OCI-LY1 (cell line): ENCODE results near the gene MRPL50.

Source experiments
- H2AFZ ChIP-seq: fragments of 200-600 bp; sonication (generic), shearing (Covaris generic); 2 replicates; pipeline ENCODE4 v1.6.0; 2014; ENCODE audit warnings: antibody characterized with exemption, mild to moderate bottlenecking, low read length
- H3F3A ChIP-seq: fragments of 200-600 bp; sonication (generic), shearing (Covaris generic); 2 replicates; pipeline ENCODE4 v1.6.0; 2014; ENCODE audit warnings: mild to moderate bottlenecking, antibody characterized with exemption, low read length, moderate library complexity; ENCODE audit not compliant: insufficient read depth
- H3K27ac ChIP-seq: fragments of 200-600 bp; sonication (generic); 2 replicates; pipeline ENCODE4 v1.5.1; 2014; ENCODE audit warnings: low read length, mixed run types, mild to moderate bottlenecking, low read depth; ENCODE audit not compliant: poor library complexity, severe bottlenecking
- H3K27me3 ChIP-seq: fragments of 200-600 bp; sonication (generic); 2 replicates; pipeline ENCODE4 v1.6.0; 2014; ENCODE audit warnings: antibody characterized with exemption, mild to moderate bottlenecking, low read length, moderate library complexity; ENCODE audit not compliant: insufficient read depth
- H3K36me3 ChIP-seq: fragments of 200-600 bp; sonication (generic); 2 replicates; pipeline ENCODE4 v1.6.1; 2014; ENCODE audit warnings: mild to moderate bottlenecking, antibody characterized with exemption, low read length, moderate library complexity, mixed read lengths; ENCODE audit not compliant: insufficient read depth
- H3K4me1 ChIP-seq: fragments of 200-600 bp; sonication (generic); 2 replicates; pipeline ENCODE4 v1.5.1; 2014; ENCODE audit warnings: mild to moderate bottlenecking, low read length, moderate library complexity; ENCODE audit not compliant: insufficient read depth, severe bottlenecking
- H3K4me2 ChIP-seq: fragments of 200-600 bp; sonication (generic), shearing (Covaris generic); 2 replicates; pipeline ENCODE4 v1.6.1; 2014; ENCODE audit warnings: low read length
- H3K4me3 ChIP-seq: fragments of 200-600 bp; sonication (generic); 2 replicates; pipeline ENCODE4 v1.5.1; 2014; ENCODE audit warnings: low read length, low read depth, mild to moderate bottlenecking, mixed read lengths; ENCODE audit not compliant: poor library complexity, severe bottlenecking
- H3K79me2 ChIP-seq: fragments of 200-600 bp; shearing (Covaris generic); 2 replicates; pipeline ENCODE4 v1.6.1; 2016; ENCODE audit warnings: mixed run types, low read length, mixed read lengths; ENCODE audit not compliant: insufficient read depth
- H3K9ac ChIP-seq: fragments of 200-600 bp; sonication (generic), shearing (Covaris generic); 2 replicates; pipeline ENCODE4 v1.6.1; 2014; ENCODE audit warnings: mild to moderate bottlenecking, low read length, mixed read lengths
- H3K9me2 ChIP-seq: fragments of 200-600 bp; sonication (generic), shearing (Covaris generic); 2 replicates; pipeline ENCODE4 v1.6.1; 2014; ENCODE audit warnings: low read depth, mild to moderate bottlenecking, low read length, mixed read lengths
- H3K9me3 ChIP-seq: fragments of 200-600 bp; shearing (Covaris generic); 2 replicates; pipeline ENCODE4 v1.6.1; 2014; ENCODE audit warnings: low read length, mixed read lengths
- H4K20me1 ChIP-seq: fragments of 200-600 bp; sonication (generic), shearing (Covaris generic); 2 replicates; pipeline ENCODE4 v1.6.0; 2016; ENCODE audit warnings: mild to moderate bottlenecking, low read length; ENCODE audit not compliant: insufficient read depth
- EZH2 ChIP-seq: fragments of 200-600 bp; sonication (generic), shearing (Covaris generic); IDR thresholded peaks from 2 replicates; pipeline ENCODE4 v1.8.0; 2017; ENCODE audit warnings: borderline replicate concordance, mixed run types, mild to moderate bottlenecking, antibody characterized with exemption, low read length, moderate library complexity, mixed read lengths
- TF ChIP-seq, protein P1 (sequence below): fragments of 200-600 bp; sonication (generic), shearing (Covaris generic); IDR thresholded peaks from 2 replicates; pipeline ENCODE4 v1.5.1; 2017; ENCODE audit warnings: mild to moderate bottlenecking, antibody characterized with exemption, low read length, moderate library complexity, mixed read lengths

Gene MRPL50

DNA sequence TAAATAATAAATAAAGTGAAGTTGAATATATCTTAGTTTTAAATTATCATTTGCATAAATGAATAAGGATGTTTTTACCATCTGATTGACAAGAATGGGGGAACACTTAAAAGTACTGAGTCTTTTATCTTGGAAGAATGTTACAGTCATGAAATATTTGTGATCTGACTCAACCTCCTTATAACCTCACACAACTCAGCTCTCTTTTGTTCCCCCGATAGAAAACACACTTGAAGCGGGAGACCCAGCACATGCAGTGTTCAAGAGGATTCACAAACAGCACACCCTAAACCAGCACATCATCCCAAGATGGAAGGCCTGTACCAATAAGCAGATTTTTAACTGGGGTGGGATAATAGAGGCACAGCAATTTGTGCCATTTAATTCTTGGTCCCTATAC lies 29.1 kb downstream of the MRPL50 start:
- Histone ChIP-seq H3K4me1 (no peaks in the 10 kb centered on the region), H3K4me2 (no peak overlapping the region), H3K27me3 (no peaks in the 10 kb centered on the region), H3K9ac (no peak overlapping the region), H3K9me2 (no peaks in the 10 kb centered on the region), H3F3A (no peaks in the 10 kb centered on the region), H3K9me3 (no peaks in the 10 kb centered on the region), H2AFZ (no peak overlapping the region), H3K79me2 (no peaks in the 10 kb centered on the region), H3K27ac (no peak overlapping the region), H3K36me3 (no peaks in the 10 kb centered on the region), H4K20me1 (no peaks in the 10 kb centered on the region), H3K4me3 (no peak overlapping the region)
- TF ChIP-seq, protein P1, sequence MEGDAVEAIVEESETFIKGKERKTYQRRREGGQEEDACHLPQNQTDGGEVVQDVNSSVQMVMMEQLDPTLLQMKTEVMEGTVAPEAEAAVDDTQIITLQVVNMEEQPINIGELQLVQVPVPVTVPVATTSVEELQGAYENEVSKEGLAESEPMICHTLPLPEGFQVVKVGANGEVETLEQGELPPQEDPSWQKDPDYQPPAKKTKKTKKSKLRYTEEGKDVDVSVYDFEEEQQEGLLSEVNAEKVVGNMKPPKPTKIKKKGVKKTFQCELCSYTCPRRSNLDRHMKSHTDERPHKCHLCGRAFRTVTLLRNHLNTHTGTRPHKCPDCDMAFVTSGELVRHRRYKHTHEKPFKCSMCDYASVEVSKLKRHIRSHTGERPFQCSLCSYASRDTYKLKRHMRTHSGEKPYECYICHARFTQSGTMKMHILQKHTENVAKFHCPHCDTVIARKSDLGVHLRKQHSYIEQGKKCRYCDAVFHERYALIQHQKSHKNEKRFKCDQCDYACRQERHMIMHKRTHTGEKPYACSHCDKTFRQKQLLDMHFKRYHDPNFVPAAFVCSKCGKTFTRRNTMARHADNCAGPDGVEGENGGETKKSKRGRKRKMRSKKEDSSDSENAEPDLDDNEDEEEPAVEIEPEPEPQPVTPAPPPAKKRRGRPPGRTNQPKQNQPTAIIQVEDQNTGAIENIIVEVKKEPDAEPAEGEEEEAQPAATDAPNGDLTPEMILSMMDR = no peak
- no peak for TF ChIP-seq EZH2

GRCh38 chr9:101367323-101367722 lies 31.1 kb downstream of the MRPL50 start:
- H2AFZ ChIP-seq = no peak overlapping the region
- H3K79me2 ChIP-seq = no peaks in the 10 kb centered on the region
- no peaks in the 10 kb centered on the region for H3K9me3 ChIP-seq
- no peak overlapping the region for H3K4me3 ChIP-seq
- H4K20me1 ChIP-seq = no peaks in the 10 kb centered on the region
- H3K9me2 ChIP-seq = no peaks in the 10 kb centered on the region
- H3K4me1 ChIP-seq = no peaks in the 10 kb centered on the region
- no peak for TF ChIP-seq EZH2
- TF ChIP-seq, protein P1 = no peak
- H3K4me2 ChIP-seq = no peak overlapping the region
- no peaks in the 10 kb centered on the region for H3K36me3 ChIP-seq
- H3F3A ChIP-seq = no peaks in the 10 kb centered on the region
- H3K27me3 ChIP-seq = no peaks in the 10 kb centered on the region
- no peak overlapping the region for H3K9ac ChIP-seq
- no peak overlapping the region for H3K27ac ChIP-seq

GRCh38 chr9:101366038-101366756 lies 32.2 kb downstream of the MRPL50 start:
- no peaks in the 10 kb centered on the region for H3K9me3 ChIP-seq
- no peak overlapping the region for H3K9ac ChIP-seq
- H3K27me3 ChIP-seq = no peaks in the 10 kb centered on the region
- no peaks in the 10 kb centered on the region for H3K4me1 ChIP-seq
- no peaks in the 10 kb centered on the region for H3K36me3 ChIP-seq
- no peak overlapping the region for H3K27ac ChIP-seq
- TF ChIP-seq EZH2 = no peak
- TF ChIP-seq, protein P1 = no peak
- H3F3A ChIP-seq = no peaks in the 10 kb centered on the region
- H3K79me2 ChIP-seq = no peaks in the 10 kb centered on the region
- no peak overlapping the region for H2AFZ ChIP-seq
- no peaks in the 10 kb centered on the region for H4K20me1 ChIP-seq
- H3K9me2 ChIP-seq = no peaks in the 10 kb centered on the region
- no peak overlapping the region for H3K4me2 ChIP-seq
- no peak overlapping the region for H3K4me3 ChIP-seq
